Activated T-cell treated with anti-CD3 and anti-CD28 coated beads, Interleukin-2, amount 50 U/mL, for 4 hours (primary cell): Measurements from ENCODE around the gene APOL6. TPM values are rescaled to one million over a fixed set of nuclear protein-coding genes. Genes with fewer than 3 reads are reported as not detected.
A peak's percentile ranks its signal among the peaks of the same experiment; 100 is the strongest.
"Not testable (repeated sequence)": the region's sequence is repeated elsewhere in the genome, so short reads cannot be mapped to it uniquely, and the experiment has no call there.

Experiments
- ATAC-seq, 2 donors: fragments of 200-7000 bp; cut with Tn5 transposase; one replicate each; pipeline ENCODE4 v1.10.0; 2021
- DNase-seq: peaks from one replicate; pipeline ENCODE4 v3.0.0-alpha.2; 2020
- H3K27me3 Mint-ChIP-seq: one replicate; pipeline ENCODE4 v1.8.0; 2021; ENCODE audit warnings: low read depth, mixed read lengths
- H3K36me3 Mint-ChIP-seq: one replicate; pipeline ENCODE4 v1.8.0; 2022; ENCODE audit warnings: mixed read lengths; ENCODE audit not compliant: insufficient read depth
- H3K4me1 Mint-ChIP-seq: one replicate; pipeline ENCODE4 v1.8.0; 2021; ENCODE audit warnings: low read depth, mixed read lengths
- H3K4me3 Mint-ChIP-seq: one replicate; pipeline ENCODE4 v1.8.0; 2021; ENCODE audit warnings: mild to moderate bottlenecking, moderate library complexity, mixed read lengths
- H3K9me3 Mint-ChIP-seq: one replicate; pipeline ENCODE4 v1.8.0; 2021; ENCODE audit warnings: mixed read lengths
- total RNA-seq, 3 donors: library from RNA; stranded (reverse); gene quantifications; one replicate each; pipeline ENCODE4 v1.2.1, GENCODE V29; 2021

APOL6 gene
- total RNA-seq, 3 donors from 2014 or later, result 18.8 to 32.7 (median 24.5) TPM

DNA sequence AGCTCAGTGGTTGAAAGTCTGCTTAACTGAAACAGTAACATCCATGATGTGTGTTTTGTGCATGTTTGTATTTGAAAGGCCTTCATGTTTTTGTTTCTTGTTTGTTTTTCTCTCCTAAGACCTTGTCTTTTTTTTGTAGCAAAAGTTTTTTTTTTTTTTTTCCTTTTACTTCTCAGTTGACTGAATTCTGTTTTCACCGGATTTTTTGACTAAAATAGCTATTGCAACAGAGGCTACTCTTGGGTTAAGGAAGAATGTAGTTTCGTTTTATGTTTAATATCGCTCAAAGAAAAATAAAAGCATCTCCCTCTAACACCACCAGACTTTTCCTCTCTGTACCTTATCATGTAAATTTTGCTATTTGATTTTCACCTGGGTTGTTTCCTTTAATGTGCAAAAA is 15.1 kb downstream of the APOL6 start:
- Mint-ChIP-seq H3K36me3 (peaks cover 69% of the 10 kb centered on the region), H3K9me3 (peaks cover 14% of the 10 kb centered on the region), H3K4me1 (peaks cover 56% of the 10 kb centered on the region)

DNA sequence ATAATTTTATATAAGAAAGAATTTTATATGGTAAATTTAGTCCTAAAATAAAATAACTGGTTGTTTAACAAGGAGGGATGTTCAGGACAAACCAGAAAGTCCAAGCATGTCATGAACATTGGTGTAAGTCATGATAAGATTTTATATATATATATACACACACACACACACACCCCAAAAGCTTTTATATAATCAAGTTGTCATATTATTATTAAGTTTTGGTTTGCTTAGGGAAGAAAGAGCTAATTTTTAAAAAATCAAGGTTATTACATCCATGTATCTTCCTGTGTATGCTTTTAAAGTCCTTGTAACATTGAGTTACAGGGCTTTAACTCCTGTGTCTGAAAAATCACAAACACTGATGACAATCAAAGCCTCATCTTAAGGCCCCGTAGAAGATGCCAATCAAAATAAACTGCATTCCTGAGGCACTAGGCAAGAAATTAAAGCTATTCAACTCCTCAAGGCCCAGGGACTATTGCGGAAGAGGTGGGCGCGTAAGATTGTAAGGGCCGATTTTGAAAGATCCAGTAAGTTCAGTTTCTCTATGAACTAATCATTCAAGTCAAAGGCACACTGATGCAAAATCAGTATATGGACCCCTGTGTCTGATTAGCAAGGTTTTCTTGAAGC is 16.8 kb downstream of the APOL6 start:
- no peak overlapping the region for H3K4me3 Mint-ChIP-seq
- no peaks in the 10 kb centered on the region for H3K27me3 Mint-ChIP-seq
- H3K9me3 Mint-ChIP-seq, result peaks cover 14% of the 10 kb centered on the region

More for the DNA sequence above, 15.1 kb downstream of the APOL6 start:
- H3K27me3 Mint-ChIP-seq, result no peaks in the 10 kb centered on the region
- no peak for ATAC-seq
- peak overlapping the region; percentile 51 for H3K4me3 Mint-ChIP-seq
- no peak for DNase-seq

DNA sequence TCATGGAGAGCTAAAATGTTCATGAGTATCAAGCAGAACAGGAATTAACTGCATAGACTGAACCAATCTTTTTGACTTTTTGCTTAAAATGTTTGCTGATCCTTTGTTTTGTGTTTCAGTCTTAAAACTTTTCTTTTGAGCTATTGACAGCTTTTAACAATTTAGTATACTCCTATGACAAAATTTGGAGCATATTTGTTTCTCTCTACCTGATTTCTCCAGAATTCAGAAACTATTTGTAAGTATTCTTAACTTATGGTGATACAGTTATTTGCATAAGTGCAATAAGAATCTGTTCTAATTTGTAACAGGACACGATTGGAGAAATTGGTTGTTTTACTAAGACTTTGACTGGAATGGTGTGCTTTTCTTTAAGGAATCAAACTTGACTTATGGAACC is 18.5 kb downstream of the APOL6 start:
- Mint-ChIP-seq H3K36me3 (peaks cover 41% of the 10 kb centered on the region), H3K9me3 (peaks cover 15% of the 10 kb centered on the region), H3K4me1 (peaks cover 23% of the 10 kb centered on the region)
- not testable (repeated sequence) for ATAC-seq, H3K4me3 Mint-ChIP-seq, H3K27me3 Mint-ChIP-seq, DNase-seq

More for the DNA sequence above, 16.8 kb downstream of the APOL6 start:
- Mint-ChIP-seq H3K36me3 (peaks cover 54% of the 10 kb centered on the region), H3K4me1 (peaks cover 39% of the 10 kb centered on the region)
- DNase-seq, result no peak
- ATAC-seq, result no peak

DNA sequence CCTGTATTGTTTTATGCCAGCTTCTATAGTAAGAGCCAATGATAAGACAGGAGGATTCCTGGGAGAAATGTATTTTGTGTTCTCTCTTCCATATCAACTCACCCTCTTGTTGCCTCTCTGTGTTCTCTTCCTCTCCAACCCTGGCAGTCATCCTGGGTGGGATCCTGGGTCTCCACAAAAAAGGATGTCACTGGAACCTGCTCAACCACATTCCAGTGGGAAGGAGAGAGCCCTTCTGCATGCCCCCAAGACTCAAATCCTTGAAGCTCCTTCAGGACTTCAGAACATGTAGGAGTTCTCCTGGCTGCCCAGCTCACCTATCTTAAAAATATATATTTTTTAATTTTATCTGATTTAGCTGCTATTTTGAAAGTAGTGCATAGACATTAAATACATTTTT is 26.1 kb downstream of the APOL6 start:
- H3K27me3 Mint-ChIP-seq, result no peaks in the 10 kb centered on the region
- no peak overlapping the region for H3K4me3 Mint-ChIP-seq
- DNase-seq, result no peak
- H3K36me3 Mint-ChIP-seq, result peaks cover 9% of the 10 kb centered on the region
- H3K9me3 Mint-ChIP-seq, result peaks cover 25% of the 10 kb centered on the region
- peaks cover 9% of the 10 kb centered on the region for H3K4me1 Mint-ChIP-seq
- no peak for ATAC-seq

DNA sequence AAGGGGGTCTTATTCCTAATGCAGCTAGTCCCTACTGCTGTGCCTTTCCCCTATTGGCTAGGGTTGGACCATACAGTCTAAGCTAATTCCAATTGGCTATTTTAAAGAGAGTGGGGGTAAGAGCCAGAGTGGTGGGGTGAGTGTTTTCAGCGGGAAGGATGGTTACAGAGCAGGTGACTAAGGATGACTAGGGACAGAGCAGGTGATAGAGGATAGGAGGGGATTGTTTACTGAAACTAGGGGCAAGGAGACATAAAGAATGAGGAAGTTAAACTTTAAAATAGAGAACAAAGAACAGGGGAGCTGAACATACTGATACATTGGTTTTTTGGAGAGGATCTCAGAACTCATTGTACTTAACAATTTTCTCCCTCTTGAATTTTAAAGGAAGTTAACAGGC is 27.8 kb downstream of the APOL6 start:
- DNase-seq, ATAC-seq, H3K4me3 Mint-ChIP-seq, H3K27me3 Mint-ChIP-seq: not testable (repeated sequence)
- H3K36me3 Mint-ChIP-seq, result peaks cover 10% of the 10 kb centered on the region
- peaks cover 26% of the 10 kb centered on the region for H3K9me3 Mint-ChIP-seq
- H3K4me1 Mint-ChIP-seq, result peaks cover 20% of the 10 kb centered on the region

DNA sequence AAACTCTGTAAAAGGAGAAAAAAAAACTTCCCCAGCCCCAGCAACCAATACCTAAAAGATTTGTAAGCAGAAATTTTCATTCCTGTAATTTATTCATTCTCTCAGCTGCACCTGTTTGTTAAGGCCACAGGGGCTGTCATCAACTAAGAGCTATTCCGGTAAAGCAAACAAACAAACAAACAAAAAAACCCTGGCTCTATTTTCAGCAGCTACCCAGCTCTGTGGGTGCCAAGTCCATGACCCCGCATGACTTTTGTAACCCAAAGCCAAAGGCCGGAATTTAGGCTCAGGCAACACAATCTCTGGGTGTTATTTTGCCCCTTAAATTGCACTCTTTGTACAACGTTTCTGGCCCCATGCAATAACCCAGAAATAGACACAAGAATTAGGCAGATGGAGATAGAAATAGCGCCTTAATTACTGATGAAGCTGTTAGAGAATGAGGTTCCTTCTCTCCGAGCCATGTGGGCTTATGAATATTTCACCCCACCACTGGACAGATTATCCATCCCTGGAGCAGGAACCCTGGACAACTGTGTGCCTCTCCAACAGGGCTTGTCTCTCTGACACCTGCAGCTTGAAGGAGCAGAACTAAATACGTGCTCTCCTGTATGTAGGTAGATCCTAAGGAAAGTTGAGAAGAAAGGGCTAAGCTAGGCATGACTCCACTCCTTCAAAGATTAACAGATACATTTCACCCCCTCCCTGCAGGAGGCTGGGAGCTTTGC is 29.4 kb downstream of the APOL6 start:
- ATAC-seq (no peak), DNase-seq (no peak)
- H3K9me3 Mint-ChIP-seq, result peaks cover 19% of the 10 kb centered on the region
- peaks cover 20% of the 10 kb centered on the region for H3K4me1 Mint-ChIP-seq
- no peaks in the 10 kb centered on the region for H3K27me3 Mint-ChIP-seq
- H3K4me3 Mint-ChIP-seq, result no peak overlapping the region
- H3K36me3 Mint-ChIP-seq, result peaks cover 10% of the 10 kb centered on the region

DNA sequence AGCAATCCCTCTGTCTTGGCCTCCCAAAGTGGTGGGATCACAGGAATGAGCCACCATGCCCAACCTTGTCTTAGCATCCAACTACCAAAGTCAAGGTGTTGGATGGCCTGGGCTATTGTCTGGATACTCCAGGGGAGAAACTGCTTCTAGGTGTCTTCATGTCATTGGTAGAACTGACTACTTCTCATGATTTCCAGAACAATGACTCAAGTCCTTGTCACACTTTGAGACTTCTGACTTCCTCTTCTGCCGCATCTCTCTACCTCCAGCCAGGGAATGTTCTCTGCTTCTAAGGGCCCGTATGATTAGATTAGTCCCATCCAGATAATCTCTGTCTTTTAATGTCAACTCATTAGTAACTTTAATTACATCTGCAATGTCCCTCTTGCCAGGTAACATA is 30.6 kb downstream of the APOL6 start:
- Mint-ChIP-seq H3K4me3 (peak overlapping the region; percentile 11), H3K27me3 (peaks cover 5% of the 10 kb centered on the region), H3K9me3 (peaks cover 19% of the 10 kb centered on the region), H3K36me3 (peaks cover 10% of the 10 kb centered on the region), H3K4me1 (peaks cover 20% of the 10 kb centered on the region)
- DNase-seq (no peak), ATAC-seq (peak; percentile 55 to 62)

DNA sequence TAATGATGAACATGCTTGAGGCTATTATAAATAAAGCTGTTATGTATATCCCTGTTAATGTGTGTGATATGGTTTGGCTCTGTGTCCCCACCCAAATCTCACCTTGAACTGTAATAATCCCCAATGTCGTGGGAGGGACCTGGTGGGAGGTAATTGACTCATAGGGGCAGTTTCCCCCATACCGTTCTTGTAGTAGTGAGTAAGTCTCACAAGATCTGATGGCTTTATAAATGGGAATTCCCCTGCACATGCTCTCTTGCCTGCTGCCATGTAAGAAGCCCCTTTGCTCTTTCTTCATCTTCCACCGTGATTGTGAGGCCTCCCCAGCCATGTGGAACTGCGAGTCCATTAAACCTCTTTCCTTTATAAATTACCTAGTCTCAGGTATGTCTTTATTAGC is 31.2 kb downstream of the APOL6 start:
- DNase-seq, result peak; percentile 50
- H3K27me3 Mint-ChIP-seq, result not testable (repeated sequence)
- Mint-ChIP-seq H3K9me3 (peaks cover 19% of the 10 kb centered on the region), H3K4me3 (peak overlapping the region; percentile 42), H3K4me1 (peaks cover 20% of the 10 kb centered on the region), H3K36me3 (peaks cover 10% of the 10 kb centered on the region)
- ATAC-seq, result peak; percentile 87 to 89

DNA sequence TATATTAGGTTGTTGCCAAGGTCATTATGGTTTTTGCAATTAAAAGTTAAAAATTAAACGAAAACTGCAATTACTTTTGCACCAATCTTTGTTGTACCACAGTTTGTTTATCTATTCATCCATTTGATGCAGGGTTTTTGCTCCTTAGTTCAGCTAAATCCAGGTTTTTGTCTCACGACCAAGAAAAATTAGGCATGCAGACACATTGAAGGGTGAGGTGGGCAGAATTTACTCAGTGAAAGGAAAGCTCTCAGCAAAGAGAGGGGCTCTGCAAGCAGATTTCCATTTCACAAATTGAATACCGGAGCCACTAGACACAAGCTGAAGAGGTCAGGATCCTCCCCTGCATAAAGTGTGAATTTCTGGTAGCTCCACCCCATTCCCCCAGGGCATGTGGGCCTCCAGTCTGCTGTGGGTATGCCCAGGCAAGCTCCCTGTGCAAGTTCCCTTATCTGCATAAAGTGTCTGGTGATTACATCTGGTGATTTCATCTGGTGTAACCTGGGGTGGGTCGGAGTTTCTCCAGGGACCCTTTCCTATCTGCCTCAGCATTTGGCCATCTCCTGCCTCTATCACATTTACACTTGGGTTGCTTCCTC is 33.3 kb downstream of the APOL6 start:
- Mint-ChIP-seq H3K27me3 (peaks cover 5% of the 10 kb centered on the region), H3K36me3 (peaks cover 5% of the 10 kb centered on the region), H3K4me1 (peaks cover 20% of the 10 kb centered on the region), H3K4me3 (no peak overlapping the region), H3K9me3 (peaks cover 9% of the 10 kb centered on the region)
- DNase-seq, result no peak
- ATAC-seq, result no peak

DNA sequence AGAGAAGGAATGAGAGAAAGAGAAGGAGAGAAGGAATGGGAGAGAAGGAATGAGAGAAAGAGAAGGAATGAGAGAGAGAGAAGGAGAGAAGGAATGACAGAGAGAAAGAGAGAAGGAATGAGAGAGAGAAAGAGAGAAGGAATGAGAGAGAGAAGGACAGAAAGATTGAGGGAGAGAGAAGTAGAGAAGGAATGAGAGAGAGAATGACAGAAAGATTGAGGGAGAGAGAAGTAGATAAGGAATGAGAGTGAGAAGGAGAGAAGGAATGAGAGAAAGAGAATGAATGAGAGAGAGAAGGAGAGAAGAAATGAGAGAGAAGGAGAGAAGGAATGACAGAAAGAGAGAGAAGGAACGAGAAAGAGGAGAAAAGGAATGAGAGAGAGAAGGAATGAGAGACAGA is 35.3 kb downstream of the APOL6 start:
- H3K36me3 Mint-ChIP-seq, result peaks cover 3% of the 10 kb centered on the region
- peaks cover 9% of the 10 kb centered on the region for H3K9me3 Mint-ChIP-seq
- H3K4me3 Mint-ChIP-seq, result no peak overlapping the region
- DNase-seq (no peak), ATAC-seq (no peak)
- H3K27me3 Mint-ChIP-seq, result peaks cover 5% of the 10 kb centered on the region
- H3K4me1 Mint-ChIP-seq, result peaks cover 18% of the 10 kb centered on the region

DNA sequence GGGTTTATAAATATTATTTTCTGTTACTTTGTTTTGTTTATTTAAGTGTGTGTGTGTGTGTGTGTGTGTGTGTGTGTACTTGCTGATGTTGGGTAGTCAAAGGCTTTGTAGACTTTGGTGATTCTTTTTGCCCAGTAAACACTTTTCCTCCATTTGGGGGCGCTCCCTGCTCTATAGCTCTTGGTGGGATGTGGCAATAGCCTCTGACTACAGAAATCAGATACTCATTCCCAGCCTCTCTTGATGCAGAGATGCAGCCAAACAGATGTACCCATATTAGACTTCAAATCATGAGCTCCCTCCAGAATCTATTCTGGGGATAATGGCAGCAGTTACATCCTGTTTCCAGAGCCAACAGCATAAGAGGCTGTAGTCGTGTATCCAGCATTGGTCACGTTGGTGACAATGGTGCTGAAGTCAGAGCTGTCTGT is 36.0 kb downstream of the APOL6 start:
- no peak for ATAC-seq
- Mint-ChIP-seq H3K9me3 (peaks cover 2% of the 10 kb centered on the region), H3K36me3 (peaks cover 2% of the 10 kb centered on the region), H3K27me3 (peaks cover 5% of the 10 kb centered on the region), H3K4me3 (no peak overlapping the region), H3K4me1 (peaks cover 11% of the 10 kb centered on the region)
- no peak for DNase-seq

DNA sequence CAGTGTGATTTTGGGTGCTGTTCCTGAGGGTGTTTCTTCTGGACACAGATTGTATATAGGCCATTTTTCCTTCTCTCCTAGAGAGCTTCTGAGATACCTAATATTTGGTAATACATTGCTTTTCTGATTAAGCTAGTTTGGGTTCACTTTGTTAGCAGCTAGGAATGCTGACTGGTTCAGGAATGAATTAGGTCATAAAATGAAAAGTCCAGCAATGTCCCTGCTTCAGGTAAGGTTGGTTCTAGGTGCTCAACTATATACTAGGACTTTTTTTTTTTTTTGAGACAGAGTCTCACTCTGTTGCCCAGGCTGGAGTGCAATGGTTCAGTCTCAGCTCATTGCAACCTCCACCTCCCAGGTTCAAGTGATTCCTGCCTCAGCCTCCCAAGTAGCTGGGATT is 36.5 kb downstream of the APOL6 start:
- H3K27me3 Mint-ChIP-seq, result peaks cover 5% of the 10 kb centered on the region
- no peaks in the 10 kb centered on the region for H3K36me3 Mint-ChIP-seq
- ATAC-seq (no peak), DNase-seq (no peak)
- no peak overlapping the region for H3K4me3 Mint-ChIP-seq
- no peaks in the 10 kb centered on the region for H3K9me3 Mint-ChIP-seq
- peaks cover 7% of the 10 kb centered on the region for H3K4me1 Mint-ChIP-seq

DNA sequence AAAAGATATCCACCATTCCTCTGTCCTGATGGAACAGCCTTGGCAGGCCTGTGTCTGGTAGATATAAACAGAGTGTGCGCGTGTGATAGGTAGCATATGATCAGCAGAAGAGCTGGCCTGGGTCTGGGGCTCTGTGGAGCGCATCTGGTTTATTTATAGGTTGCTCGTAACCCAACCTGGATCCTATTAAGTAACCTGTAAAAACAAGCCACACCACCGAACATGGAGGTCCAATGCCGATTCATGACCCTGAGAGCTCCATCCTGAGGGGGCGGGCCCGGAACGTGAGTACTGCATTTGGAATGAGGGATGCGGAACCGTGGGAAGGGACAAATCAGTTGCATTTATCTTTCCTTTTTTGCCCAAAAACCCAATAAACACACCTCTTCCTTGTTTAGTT is 37.5 kb downstream of the APOL6 start:
- Mint-ChIP-seq H3K36me3 (no peaks in the 10 kb centered on the region), H3K4me1 (peaks cover 3% of the 10 kb centered on the region), H3K9me3 (no peaks in the 10 kb centered on the region), H3K27me3 (peaks cover 5% of the 10 kb centered on the region), H3K4me3 (no peak overlapping the region)
- ATAC-seq (no peak), DNase-seq (no peak)

DNA sequence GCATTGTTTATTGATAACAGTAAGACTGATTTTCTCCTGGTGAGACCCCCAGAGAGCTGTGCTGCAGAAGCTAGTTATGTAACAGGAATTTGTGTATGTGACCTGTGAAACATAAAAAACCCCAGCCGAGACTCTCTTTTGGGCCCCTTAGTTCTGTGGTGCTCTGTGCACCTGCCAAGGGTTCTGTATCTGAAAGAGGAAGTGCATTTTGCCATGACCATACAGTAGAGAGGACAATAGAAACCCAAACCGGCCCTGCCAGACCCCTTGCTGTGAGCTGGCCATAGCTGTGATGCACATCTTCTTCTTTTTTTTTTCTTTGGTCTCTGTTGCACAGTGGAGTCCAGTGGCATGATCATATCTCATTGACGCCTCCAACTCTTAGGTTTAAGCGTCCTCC is 38.1 kb downstream of the APOL6 start:
- no peak for ATAC-seq
- Mint-ChIP-seq H3K27me3 (peaks cover 5% of the 10 kb centered on the region), H3K4me3 (no peak overlapping the region), H3K4me1 (no peaks in the 10 kb centered on the region), H3K36me3 (no peaks in the 10 kb centered on the region), H3K9me3 (no peaks in the 10 kb centered on the region)
- no peak for DNase-seq

DNA sequence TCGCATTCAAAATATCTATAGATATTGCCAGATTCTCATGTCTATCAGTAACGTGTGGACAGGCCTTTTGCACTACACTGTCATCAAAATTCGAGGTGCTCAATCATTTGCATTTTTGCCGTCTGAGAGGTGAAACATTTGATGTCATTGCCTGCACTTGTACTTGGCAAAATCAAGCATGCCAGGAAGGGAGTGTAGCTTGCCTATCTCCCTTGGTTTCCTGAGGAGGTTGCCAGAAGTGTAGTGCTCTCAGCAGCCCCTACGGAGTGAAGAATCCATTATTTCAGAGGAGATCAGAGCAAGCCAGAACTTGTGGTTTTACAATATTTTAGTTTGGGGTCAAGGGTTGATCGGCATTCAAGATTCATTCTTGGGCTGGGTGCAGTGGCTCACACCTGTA is 39.2 kb downstream of the APOL6 start:
- H3K4me1 Mint-ChIP-seq, result no peaks in the 10 kb centered on the region
- no peak overlapping the region for H3K4me3 Mint-ChIP-seq
- H3K27me3 Mint-ChIP-seq, result peaks cover 5% of the 10 kb centered on the region
- ATAC-seq (no peak), DNase-seq (no peak)
- no peaks in the 10 kb centered on the region for H3K36me3 Mint-ChIP-seq
- H3K9me3 Mint-ChIP-seq, result no peaks in the 10 kb centered on the region
